Upper lobe of left lung (tissue), 4 donors: ENCODE measurements around the gene KLRC1.

Source experiments
- POLR2AphosphoS5 ChIP-seq, 2 donors: sonication (generic); formaldehyde crosslinking; IDR thresholded peaks; one replicate each; pipeline ENCODE4 v1.5.1; 2017; ENCODE audit warnings: antibody characterized with exemption in 2 of 2
- TF ChIP-seq, protein P1 (sequence below), 6 experiments: fragments of 450-650 bp in 4 of 6; fragments of 200-600 bp in 2 of 6; sonication (generic) in 2 of 6; IDR thresholded peaks; one replicate each; pipeline ENCODE4 v1.5.1; 2016 to 2019; ENCODE audit warnings: antibody characterized with exemption in 6 of 6

DNA sequence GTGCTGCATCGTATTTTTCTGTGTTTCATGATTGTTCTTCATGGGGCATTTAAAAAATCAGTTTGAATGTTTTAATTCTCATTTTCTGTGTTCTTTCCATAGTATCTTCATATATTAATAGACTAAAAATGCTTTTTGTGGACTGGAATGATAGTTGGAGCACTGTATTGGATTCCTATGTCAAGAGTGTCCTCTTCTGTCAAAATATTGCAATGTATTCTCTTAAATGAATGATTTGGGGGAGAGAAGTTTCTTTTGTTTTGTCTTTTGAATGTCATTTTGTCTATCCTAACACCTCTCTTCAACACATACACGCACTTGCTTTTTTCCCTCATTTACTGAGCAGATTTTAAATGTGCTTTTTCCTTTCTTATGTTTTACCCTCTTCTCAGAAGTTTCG, 47.9 kb upstream of the KLRC1 start:
- TF ChIP-seq, protein P1, sequence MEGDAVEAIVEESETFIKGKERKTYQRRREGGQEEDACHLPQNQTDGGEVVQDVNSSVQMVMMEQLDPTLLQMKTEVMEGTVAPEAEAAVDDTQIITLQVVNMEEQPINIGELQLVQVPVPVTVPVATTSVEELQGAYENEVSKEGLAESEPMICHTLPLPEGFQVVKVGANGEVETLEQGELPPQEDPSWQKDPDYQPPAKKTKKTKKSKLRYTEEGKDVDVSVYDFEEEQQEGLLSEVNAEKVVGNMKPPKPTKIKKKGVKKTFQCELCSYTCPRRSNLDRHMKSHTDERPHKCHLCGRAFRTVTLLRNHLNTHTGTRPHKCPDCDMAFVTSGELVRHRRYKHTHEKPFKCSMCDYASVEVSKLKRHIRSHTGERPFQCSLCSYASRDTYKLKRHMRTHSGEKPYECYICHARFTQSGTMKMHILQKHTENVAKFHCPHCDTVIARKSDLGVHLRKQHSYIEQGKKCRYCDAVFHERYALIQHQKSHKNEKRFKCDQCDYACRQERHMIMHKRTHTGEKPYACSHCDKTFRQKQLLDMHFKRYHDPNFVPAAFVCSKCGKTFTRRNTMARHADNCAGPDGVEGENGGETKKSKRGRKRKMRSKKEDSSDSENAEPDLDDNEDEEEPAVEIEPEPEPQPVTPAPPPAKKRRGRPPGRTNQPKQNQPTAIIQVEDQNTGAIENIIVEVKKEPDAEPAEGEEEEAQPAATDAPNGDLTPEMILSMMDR (IDR thresholded peaks at IDR 0.05), result no peak
- no peak for TF ChIP-seq POLR2AphosphoS5 (IDR thresholded peaks at IDR 0.05)
